HG03469 (cell line): ENCODE data around the gene PIKFYVE.
"Not testable (repeated sequence)": the region's sequence is repeated elsewhere in the genome, so short reads cannot be mapped to it uniquely, and the experiment has no call there.

Experiments used
- ATAC-seq: cut with Tn5 transposase; IDR thresholded peaks from one replicate; pipeline ENCODE4 v1.9.1; 2021; ENCODE audit warnings: mild to moderate bottlenecking, moderate library complexity, moderate number of reproducible peaks; ENCODE audit not compliant: unreplicated experiment

The PIKFYVE gene

GRCh38 chr2:208254871-208255556 is 11.0 kb upstream of the PIKFYVE start, which contains the start of gene IDH1:
IDH1 (minus strand) TSS chr2:208255071; CDS start chr2:208251551, 3,520 bp downstream.
- ATAC-seq: peak; percentile 66

DNA sequence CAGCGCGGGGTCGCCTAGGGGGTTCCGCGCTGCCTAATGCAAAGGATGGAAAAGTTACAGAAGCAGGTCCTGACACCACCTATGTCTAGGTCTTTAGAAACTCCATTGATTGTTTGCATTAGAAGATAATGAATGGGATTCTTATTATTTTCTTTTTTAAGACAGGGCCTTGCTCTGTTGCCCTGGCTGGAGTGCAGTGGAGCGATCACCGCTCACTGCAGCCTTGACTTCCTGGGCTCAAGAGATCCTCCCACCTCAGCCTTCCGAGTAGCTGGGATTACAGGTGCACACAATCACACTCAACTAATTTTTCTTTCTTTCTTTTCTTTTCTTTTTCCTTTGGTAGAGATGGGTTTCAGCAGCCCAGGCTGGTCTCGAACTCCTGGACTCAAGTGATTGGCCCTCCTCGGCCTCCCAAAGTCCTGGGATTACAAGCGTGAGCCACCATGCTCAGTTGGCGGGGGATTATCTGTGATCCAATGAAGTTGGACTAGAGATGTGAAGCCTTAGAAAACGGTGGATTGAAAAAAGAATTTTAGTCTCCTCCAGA is 10.4 kb upstream of the PIKFYVE start:
- peak; percentile 9 for ATAC-seq

GRCh38 chr2:208256192-208256782 is 9.8 kb upstream of the PIKFYVE start:
- ATAC-seq: no peak

- not testable (repeated sequence) for ATAC-seq
These were observed 8.9 kb upstream of the PIKFYVE start for GRCh38 chr2:208256849-208257813.

DNA sequence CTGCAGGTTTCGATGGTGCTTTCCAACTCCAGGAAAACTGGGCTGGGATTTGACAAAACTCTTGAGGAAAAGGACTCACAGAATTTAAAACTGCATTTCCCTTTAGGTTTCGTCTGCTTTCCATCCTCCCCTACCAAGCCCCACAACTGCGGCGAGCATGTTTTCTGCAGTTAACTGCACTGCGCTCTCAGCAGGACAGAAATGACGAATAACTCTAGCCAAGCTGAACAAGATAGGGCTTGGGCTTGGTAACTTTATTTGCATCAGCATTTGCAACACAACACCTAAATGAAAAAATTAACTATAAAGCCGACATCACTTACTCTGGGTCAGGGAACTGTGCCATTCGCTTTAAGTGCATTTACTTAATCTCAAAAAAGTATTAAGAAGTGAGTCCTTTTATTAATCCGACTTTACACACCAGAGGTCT is 669 bp upstream of the PIKFYVE start:
- peak; percentile 30 for ATAC-seq

DNA sequence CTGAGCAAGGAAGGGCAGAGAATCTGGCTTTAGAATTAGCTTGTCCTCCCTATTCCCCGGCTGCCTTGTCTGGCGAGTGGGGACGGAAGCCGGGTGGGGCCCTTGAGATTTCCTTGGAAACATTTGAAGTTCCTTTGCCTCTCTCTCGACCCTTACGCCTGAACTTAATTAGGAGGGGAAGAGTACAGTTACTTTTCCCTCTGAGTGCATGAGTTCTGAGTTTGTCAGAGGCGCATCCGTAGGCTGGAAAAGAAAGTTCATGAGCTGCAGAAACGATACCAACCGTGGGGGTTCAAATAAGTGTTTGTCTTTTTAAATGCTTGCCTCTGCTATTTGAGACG is 468 bp downstream of the PIKFYVE start:
- ATAC-seq: no peak

GRCh38 chr2:208266936-208267335 is 881 bp downstream of the PIKFYVE start:
- ATAC-seq: no peak

- not testable (repeated sequence) for ATAC-seq
These were observed 1.5 kb downstream of the PIKFYVE start for GRCh38 chr2:208267526-208267925.

DNA sequence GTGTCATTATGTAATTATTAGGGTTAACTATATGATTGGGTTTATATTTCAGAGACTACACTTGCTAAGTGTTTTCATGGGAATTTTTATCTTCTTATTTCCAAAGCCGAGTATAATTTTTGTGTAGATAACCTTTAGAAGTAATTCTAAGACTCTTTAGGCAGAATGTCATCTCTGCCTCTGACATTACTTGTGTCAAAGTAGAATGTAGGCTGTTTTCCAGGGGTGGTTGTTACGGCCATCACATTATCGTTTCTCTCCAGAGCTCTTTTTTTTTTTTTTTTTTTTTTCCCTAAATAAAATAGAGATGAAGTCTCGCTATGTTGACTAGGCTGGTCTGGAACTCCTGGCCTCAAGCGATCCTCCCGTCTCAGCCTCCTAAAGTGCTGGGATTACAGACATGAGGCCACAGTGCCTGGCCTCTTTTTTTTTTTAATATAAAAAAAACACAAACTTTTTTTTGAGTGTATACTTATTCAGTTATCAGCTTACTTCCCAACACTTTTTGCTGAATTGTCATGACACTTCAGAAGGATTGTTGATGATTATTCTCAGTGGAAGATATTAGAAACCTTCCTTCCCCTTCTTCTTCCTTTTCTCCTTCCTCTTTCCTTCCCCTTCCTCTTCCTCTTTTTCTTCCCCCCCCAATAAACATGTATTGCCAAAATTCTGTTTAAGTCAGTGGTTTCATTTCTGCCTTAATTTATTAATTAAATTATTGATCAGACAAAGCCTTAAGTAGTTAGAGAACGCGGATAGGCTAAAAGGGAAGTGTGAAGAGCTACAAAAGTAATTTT is 2.3 kb downstream of the PIKFYVE start:
- no peak for ATAC-seq

DNA sequence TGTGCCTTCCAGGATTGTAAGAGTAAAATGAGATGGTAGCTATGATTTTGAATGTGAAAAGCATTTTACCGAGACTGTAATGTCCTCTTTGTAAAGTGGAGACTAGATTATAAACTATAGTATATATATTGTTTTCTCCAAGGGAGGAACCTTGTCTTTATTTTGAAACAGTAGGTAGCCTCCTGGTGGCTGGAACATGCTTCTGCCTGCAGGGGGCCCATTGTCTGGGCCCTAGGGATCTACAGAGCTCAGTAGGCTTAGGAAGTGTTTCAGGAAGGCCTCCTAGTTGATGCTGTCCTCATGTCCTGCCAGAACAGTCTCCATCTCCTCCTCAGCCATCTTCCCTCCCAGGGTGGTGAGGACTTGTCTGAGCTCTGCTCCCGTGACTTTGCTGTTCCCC is 3.0 kb downstream of the PIKFYVE start:
- no peak for ATAC-seq

DNA sequence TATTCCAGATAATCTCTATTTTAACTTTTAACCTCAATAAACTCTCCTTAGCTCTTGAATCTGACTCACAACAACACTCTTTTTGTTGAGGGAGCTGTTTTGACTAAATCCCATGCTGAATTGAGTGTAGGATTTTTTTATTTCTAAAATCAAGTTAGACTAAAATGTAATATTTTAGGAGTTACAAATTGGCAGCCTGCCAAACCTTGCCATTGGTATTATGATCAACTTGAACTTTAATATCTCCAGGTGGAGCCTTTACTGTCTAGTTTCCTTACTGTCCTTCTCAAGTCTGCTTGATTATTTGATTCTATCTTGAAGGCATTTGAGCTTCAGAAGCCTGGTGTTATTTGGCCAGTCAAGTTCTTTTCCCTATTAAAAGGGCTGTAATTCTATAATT is 8.7 kb downstream of the PIKFYVE start:
- no peak for ATAC-seq

GRCh38 chr2:208278549-208278948 is 12.5 kb downstream of the PIKFYVE start:
- no peak for ATAC-seq

DNA sequence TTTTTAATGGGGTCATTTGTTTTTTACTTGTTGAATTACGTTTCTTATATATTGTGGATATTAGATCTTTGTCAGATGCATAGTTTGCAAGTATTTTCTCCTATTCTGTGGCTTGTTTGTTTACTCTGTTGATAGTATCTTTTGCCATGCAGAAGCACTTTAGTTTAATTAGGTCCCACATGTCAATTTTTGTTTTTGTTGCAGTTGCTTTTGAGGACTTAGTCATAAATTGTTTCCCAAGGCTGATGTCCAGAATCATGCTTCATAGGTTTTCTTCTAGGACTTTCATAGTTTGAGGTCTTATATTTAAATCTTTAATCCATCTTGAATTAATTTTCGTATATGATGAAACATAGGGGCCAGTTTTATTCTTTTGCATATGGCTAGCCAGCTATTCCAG is 13.2 kb downstream of the PIKFYVE start:
- ATAC-seq: no peak

DNA sequence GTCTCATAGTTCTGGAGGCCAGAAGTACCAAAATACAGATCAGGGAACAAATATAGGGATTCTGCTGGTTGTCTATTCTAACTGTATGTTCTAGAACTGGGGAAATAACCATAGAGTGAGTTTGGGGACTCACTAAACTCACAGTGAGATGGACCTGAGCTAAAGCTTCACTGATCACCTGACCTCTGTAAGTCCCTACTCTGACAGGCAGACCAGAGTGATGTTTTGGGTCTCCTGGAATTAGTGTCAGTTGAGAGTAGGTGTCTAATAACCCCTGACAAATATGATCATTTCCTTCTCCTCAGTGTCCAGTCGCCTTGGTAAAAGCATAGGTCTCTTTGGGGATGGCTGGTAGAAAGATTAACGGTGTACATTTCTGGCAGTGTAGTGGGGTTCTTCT is 14.2 kb downstream of the PIKFYVE start:
- ATAC-seq: no peak

DNA sequence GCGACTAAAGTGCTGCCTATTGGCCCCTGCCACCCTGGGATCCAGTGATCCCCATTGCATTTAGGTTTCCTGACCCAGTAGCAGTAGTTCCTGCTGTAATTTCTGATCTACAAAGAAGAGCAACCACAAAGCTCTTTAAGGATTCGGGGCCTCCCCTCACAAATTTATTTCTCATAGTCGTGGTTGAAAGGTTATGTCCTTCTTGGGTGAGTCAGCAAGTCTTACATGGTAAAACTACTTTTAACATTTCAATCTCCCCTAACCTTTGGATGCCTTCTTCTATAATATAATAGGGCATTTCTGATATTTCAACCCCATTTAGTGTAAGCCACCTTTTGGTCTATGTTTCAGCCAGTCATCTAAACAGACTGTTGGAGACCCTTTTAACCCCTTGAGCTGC is 14.9 kb downstream of the PIKFYVE start:
- ATAC-seq: no peak

GRCh38 chr2:208285853-208286252 is 19.8 kb downstream of the PIKFYVE start:
- no peak for ATAC-seq

DNA sequence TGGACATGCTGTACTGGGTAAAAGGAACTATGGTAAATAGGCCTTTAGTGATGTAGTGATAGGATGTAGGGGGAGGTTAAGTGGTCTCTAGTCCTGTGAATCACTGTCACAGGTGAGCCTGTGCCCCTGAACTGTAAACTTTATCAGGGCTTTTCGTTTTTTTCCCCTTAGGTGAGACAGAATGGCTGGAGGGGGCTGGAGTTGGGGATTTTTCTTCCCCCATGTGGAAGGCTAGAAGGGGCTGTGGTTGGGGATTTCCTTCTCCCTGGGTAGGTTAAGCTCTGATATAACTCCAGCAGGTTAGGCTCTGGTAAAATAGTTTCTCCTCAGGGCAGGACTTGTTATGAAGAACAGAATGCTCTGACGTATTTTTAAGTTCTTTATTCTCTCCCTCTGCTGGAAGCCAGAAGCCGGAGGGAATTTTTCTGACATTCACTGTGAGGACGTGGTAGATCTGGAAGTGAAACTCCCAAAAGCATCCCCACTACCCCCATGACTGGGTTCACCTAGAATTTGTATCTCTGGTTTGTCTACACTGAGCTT is 28.5 kb downstream of the PIKFYVE start:
- no peak for ATAC-seq

- no peak for ATAC-seq
These were observed 29.8 kb downstream of the PIKFYVE start for GRCh38 chr2:208295834-208296233.

DNA sequence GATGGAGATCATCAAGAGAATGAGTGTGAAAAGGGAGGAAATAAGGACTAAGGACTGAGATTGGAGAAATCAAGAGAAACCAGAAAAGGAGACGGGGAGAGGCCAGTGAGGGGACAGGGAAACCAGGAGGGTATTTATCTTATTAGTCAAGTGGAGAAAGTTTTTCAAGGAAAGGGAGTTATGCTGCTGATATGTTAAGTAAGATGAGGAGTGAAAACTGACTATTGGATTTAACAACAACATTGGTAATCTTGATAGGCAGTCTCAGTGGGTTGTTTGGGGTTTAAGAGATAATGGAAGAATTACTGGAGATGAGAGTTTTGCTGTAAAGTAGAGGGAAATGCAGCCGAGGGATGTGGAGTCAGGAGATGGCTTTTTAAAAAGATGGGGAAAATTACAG is 30.6 kb downstream of the PIKFYVE start:
- no peak for ATAC-seq

- no peak for ATAC-seq
These were observed 31.9 kb downstream of the PIKFYVE start for GRCh38 chr2:208297961-208298360.
